Measurements from ENCODE around the gene PAX6.

Gene PAX6

GRCh38 chr11:31796499-31797189 lies 14.5 kb downstream of the PAX6 start:
- DNase-seq: no peak

- DNase-seq: no peak
Observed at GRCh38 chr11:31795706-31796498, 15.2 kb downstream of the PAX6 start.

- DNase-seq: no peak
Observed at GRCh38 chr11:31794548-31794947, 16.6 kb downstream of the PAX6 start.

GRCh38 chr11:31793264-31793663 lies 17.9 kb downstream of the PAX6 start:
- DNase-seq: no peak

GRCh38 chr11:31792456-31792855 lies 18.7 kb downstream of the PAX6 start:
- no peak for DNase-seq

GRCh38 chr11:31792036-31792435 lies 19.1 kb downstream of the PAX6 start:
- DNase-seq: no peak

GRCh38 chr11:31790649-31791048 lies 20.5 kb downstream of the PAX6 start:
- DNase-seq: no peak

- DNase-seq: no peak
Observed at GRCh38 chr11:31788085-31788484, 23.0 kb downstream of the PAX6 start.

GRCh38 chr11:31786996-31787685 lies 24.0 kb downstream of the PAX6 start:
- no peak for DNase-seq

GRCh38 chr11:31784611-31785010 lies 26.5 kb downstream of the PAX6 start:
- no peak for DNase-seq

GRCh38 chr11:31783252-31783651 lies 27.9 kb downstream of the PAX6 start:
- no peak for DNase-seq

- no peak for DNase-seq
Observed at GRCh38 chr11:31782257-31782656, 28.9 kb downstream of the PAX6 start.

GRCh38 chr11:31780480-31780971 lies 30.6 kb downstream of the PAX6 start:
- no peak for DNase-seq

- no peak for DNase-seq
Observed at GRCh38 chr11:31780078-31780477, 31.0 kb downstream of the PAX6 start.

GRCh38 chr11:31779374-31779791 lies 31.7 kb downstream of the PAX6 start:
- DNase-seq: no peak

- DNase-seq: no peak
Observed at GRCh38 chr11:31772412-31772811, 38.7 kb downstream of the PAX6 start.

GRCh38 chr11:31770011-31770700 lies 41.0 kb downstream of the PAX6 start:
- no peak for DNase-seq

GRCh38 chr11:31768749-31769640 lies 42.1 kb downstream of the PAX6 start:
- DNase-seq: no peak

GRCh38 chr11:31767685-31768084 lies 43.4 kb downstream of the PAX6 start:
- DNase-seq: no peak

- no peak for DNase-seq
Observed at GRCh38 chr11:31767066-31767465, 44.1 kb downstream of the PAX6 start.

GRCh38 chr11:31764766-31765165 lies 46.4 kb downstream of the PAX6 start:
- peak; percentile 24 for DNase-seq

GRCh38 chr11:31764261-31764660 lies 46.9 kb downstream of the PAX6 start:
- DNase-seq: no peak
